ENCODE measurements around the gene PCGF3.

- TF ChIP-seq CTCF (IDR thresholded peaks at IDR 0.05) (no peak), ZFX (IDR thresholded peaks at IDR 0.05; ENCODE audit: borderline replicate concordance) (no peak)
Observed at GRCh38 chr4:710116-710515, 4.5 kb downstream of the PCGF3 start.

Measured in 22Rv1 (cell line).